ENCODE data around the gene MCF2L.
A peak's percentile ranks its signal among the peaks of the same experiment; 100 is the strongest.

The MCF2L gene

DNA sequence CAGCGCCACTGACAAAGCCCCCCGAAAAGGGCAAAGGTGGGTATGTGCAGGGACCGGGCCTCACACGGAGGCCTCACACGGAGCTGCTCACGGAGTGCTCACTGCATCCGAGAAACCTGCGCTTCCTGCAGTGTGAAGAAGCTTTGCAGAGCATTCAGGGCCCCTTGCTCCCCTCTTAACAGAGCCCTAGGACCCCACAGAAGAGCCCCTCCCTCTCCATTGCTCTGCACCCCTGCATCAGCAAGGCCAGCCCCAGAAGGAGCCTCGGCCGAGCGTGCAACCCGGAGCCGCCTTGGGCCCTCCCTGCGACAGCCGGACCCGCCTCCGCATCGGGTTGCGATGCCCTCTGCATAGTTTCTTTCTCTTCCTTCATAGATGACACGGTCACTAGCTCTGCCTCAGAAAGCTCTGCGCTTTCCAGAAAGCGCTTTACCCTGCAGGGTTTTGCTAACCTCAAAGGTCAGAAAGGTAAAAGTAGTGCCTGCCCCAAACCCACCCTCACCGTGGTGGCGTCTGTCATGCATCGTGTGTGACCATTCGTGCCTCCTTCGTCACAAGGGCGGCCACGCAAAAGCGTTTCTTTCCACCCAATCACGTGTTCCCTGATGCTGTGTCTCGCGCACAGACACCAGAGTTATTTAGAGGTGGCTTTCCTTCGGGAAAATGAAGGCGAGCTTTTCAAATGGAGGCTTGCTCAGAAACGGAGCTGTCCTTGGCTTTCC lies 120.8 kb downstream of the MCF2L start:
- Histone ChIP-seq H2BK5ac (ENCODE audit: low read length) (no peak overlapping the region), H3K14ac (ENCODE audit: low read length) (no peak overlapping the region), H3K4me2 (ENCODE audit: insufficient read depth, low read length, poor library complexity, severe bottlenecking) (no peak overlapping the region), H3K18ac (ENCODE audit: low read length) (no peak overlapping the region), H3K9ac (ENCODE audit: low read depth, low read length, poor library complexity) (no peak overlapping the region), H3K9me3 (replicated peaks in 1 of 2; ENCODE audit: control insufficient read depth in 2 of 2, insufficient read depth in 1 of 2, low read depth in 1 of 2, low read length in 2 of 2) (no peaks in the 10 kb centered on the region), H3K4me1 (ENCODE audit: control insufficient read depth in 2 of 2, insufficient read depth in 1 of 2, low read depth in 1 of 2, low read length in 2 of 2) (peaks cover 0 to 6% of the 10 kb centered on the region in 2 donors), H2AK5ac (ENCODE audit: low read depth, low read length) (no peak overlapping the region), H2AFZ (ENCODE audit: low read length) (no peak overlapping the region), H3K27me3 (ENCODE audit: control insufficient read depth in 3 of 3, insufficient read depth in 3 of 3, low read depth in 1 of 3, low read length in 3 of 3) (no peaks in the 10 kb centered on the region), H3K36me3 (replicated peaks in 1 of 2; ENCODE audit: control insufficient read depth in 2 of 2, insufficient read depth in 2 of 2, low read length in 2 of 2) (peaks cover 26 to 28% of the 10 kb centered on the region in 2 donors), H2BK120ac (ENCODE audit: low read depth, low read length) (no peak overlapping the region), H4K91ac (ENCODE audit: low read depth, low read length, poor library complexity) (no peak overlapping the region), H2BK12ac (ENCODE audit: low read length) (no peak overlapping the region), H3K4me3 (ENCODE audit: low read length in 2 of 2) (no peak overlapping the region), H3K27ac (replicated peaks; ENCODE audit: low read length) (no peak overlapping the region), H3K4ac (ENCODE audit: low read length) (no peak overlapping the region), H3K79me1 (ENCODE audit: low read depth, low read length) (no peaks in the 10 kb centered on the region), H4K8ac (ENCODE audit: low read depth, low read length) (no peak overlapping the region), H3K23ac (ENCODE audit: low read depth, low read length, poor library complexity) (no peak overlapping the region), H2BK15ac (ENCODE audit: low read length) (no peak overlapping the region)
- no peak for DNase-seq (ENCODE audit: low spot score)
- no CpG with 5 or more reads among the region's 36 CpGs for WGBS, 2 donors (ENCODE audit: extremely low coverage in 2 of 2, insufficient read length in 2 of 2, insufficient replicate concordance in 1 of 2)

DNA sequence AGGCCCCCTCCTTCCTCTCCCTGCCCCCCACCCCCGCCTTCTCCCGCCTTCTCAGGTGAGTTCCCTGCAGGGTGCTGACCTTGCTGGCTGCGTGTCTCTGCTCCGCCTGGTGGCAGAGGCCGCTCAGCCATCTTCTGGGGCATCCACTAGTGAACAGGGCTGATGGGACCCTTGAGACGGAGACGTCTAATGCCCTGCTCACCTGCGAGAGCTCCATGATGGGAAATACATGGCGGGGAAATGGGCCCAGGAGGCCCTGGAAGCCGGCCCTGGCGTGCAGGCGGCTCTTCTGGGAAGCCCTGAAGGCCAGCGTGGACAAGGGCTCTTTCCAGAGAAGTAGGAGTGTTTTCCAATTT lies 121.4 kb downstream of the MCF2L start:
- Histone ChIP-seq H3K4ac (ENCODE audit: low read length) (no peak overlapping the region), H4K8ac (ENCODE audit: low read depth, low read length) (no peak overlapping the region), H3K4me3 (ENCODE audit: low read length in 2 of 2) (no peak overlapping the region), H2BK15ac (ENCODE audit: low read length) (no peak overlapping the region), H3K27ac (replicated peaks; ENCODE audit: low read length) (no peak overlapping the region), H3K79me1 (ENCODE audit: low read depth, low read length) (no peaks in the 10 kb centered on the region), H3K9me3 (replicated peaks in 1 of 2; ENCODE audit: control insufficient read depth in 2 of 2, insufficient read depth in 1 of 2, low read depth in 1 of 2, low read length in 2 of 2) (no peaks in the 10 kb centered on the region), H3K4me2 (ENCODE audit: insufficient read depth, low read length, poor library complexity, severe bottlenecking) (no peak overlapping the region), H2AFZ (ENCODE audit: low read length) (no peak overlapping the region), H2BK120ac (ENCODE audit: low read depth, low read length) (no peak overlapping the region), H2AK5ac (ENCODE audit: low read depth, low read length) (no peak overlapping the region), H3K18ac (ENCODE audit: low read length) (no peak overlapping the region), H2BK5ac (ENCODE audit: low read length) (no peak overlapping the region), H3K14ac (ENCODE audit: low read length) (no peak overlapping the region), H3K4me1 (ENCODE audit: control insufficient read depth in 2 of 2, insufficient read depth in 1 of 2, low read depth in 1 of 2, low read length in 2 of 2) (peaks cover 0 to 6% of the 10 kb centered on the region in 2 donors), H4K91ac (ENCODE audit: low read depth, low read length, poor library complexity) (no peak overlapping the region), H3K27me3 (ENCODE audit: control insufficient read depth in 3 of 3, insufficient read depth in 3 of 3, low read depth in 1 of 3, low read length in 3 of 3) (no peaks in the 10 kb centered on the region), H2BK12ac (ENCODE audit: low read length) (no peak overlapping the region), H3K9ac (ENCODE audit: low read depth, low read length, poor library complexity) (no peak overlapping the region), H3K23ac (ENCODE audit: low read depth, low read length, poor library complexity) (no peak overlapping the region), H3K36me3 (replicated peaks in 1 of 2; ENCODE audit: control insufficient read depth in 2 of 2, insufficient read depth in 2 of 2, low read length in 2 of 2) (peaks cover 21 to 28% of the 10 kb centered on the region in 2 donors)
- no peak for DNase-seq (ENCODE audit: low spot score)
- whole genome bisulfite sequencing, 2 donors (ENCODE audit: extremely low coverage in 2 of 2, insufficient read length in 2 of 2, insufficient replicate concordance in 1 of 2) = no CpG with 5 or more reads among the region's 13 CpGs

DNA sequence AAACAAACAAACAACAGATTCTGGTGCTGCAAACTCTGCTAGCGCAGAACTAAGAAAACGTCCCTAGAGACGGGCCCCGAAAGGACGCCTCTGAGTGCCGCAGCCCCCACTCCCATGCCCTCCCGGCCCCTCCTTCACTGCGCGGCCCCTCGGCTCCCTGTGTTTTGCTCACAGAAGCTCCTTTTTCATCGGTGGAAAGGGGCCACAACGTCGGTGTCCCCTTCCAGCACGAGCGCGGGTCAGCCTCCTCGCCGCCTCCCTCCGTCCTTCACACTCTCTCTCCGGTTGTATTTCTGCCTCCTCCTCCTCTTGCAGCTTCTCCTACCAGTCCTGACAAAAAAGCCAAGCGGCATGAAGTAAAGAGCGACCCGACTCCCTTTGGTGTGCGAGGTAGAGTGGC lies 121.8 kb downstream of the MCF2L start:
- Histone ChIP-seq H2AK5ac (ENCODE audit: low read depth, low read length) (no peak overlapping the region), H3K79me1 (ENCODE audit: low read depth, low read length) (no peaks in the 10 kb centered on the region), H3K4me2 (ENCODE audit: insufficient read depth, low read length, poor library complexity, severe bottlenecking) (no peak overlapping the region), H4K91ac (ENCODE audit: low read depth, low read length, poor library complexity) (no peak overlapping the region), H2BK15ac (ENCODE audit: low read length) (no peak overlapping the region), H3K23ac (ENCODE audit: low read depth, low read length, poor library complexity) (no peak overlapping the region), H3K4ac (ENCODE audit: low read length) (no peak overlapping the region), H3K18ac (ENCODE audit: low read length) (no peak overlapping the region), H3K9me3 (replicated peaks in 1 of 2; ENCODE audit: control insufficient read depth in 2 of 2, insufficient read depth in 1 of 2, low read depth in 1 of 2, low read length in 2 of 2) (no peaks in the 10 kb centered on the region), H3K9ac (ENCODE audit: low read depth, low read length, poor library complexity) (no peak overlapping the region), H2AFZ (ENCODE audit: low read length) (no peak overlapping the region), H3K27ac (replicated peaks; ENCODE audit: low read length) (no peak overlapping the region), H3K27me3 (ENCODE audit: control insufficient read depth in 3 of 3, insufficient read depth in 3 of 3, low read depth in 1 of 3, low read length in 3 of 3) (no peaks in the 10 kb centered on the region), H3K4me3 (ENCODE audit: low read length in 2 of 2) (no peak overlapping the region), H3K14ac (ENCODE audit: low read length) (no peak overlapping the region), H2BK5ac (ENCODE audit: low read length) (peak overlapping the region; percentile 13), H3K4me1 (ENCODE audit: control insufficient read depth in 2 of 2, insufficient read depth in 1 of 2, low read depth in 1 of 2, low read length in 2 of 2) (peaks cover 0 to 6% of the 10 kb centered on the region in 2 donors), H4K8ac (ENCODE audit: low read depth, low read length) (no peak overlapping the region), H2BK120ac (ENCODE audit: low read depth, low read length) (no peak overlapping the region), H2BK12ac (ENCODE audit: low read length) (no peak overlapping the region), H3K36me3 (replicated peaks in 1 of 2; ENCODE audit: control insufficient read depth in 2 of 2, insufficient read depth in 2 of 2, low read length in 2 of 2) (peaks cover 21 to 28% of the 10 kb centered on the region in 2 donors)
- WGBS, 2 donors (ENCODE audit: extremely low coverage in 2 of 2, insufficient read length in 2 of 2, insufficient replicate concordance in 1 of 2) = no CpG with 5 or more reads among the region's 24 CpGs
- DNase-seq (ENCODE audit: low spot score) = no peak

- no CpG with 5 or more reads among the region's 30 CpGs for WGBS, 2 donors (ENCODE audit: extremely low coverage in 2 of 2, insufficient read length in 2 of 2, insufficient replicate concordance in 1 of 2)
Observed at GRCh38 chr13:113091211-113091771, 122.3 kb downstream of the MCF2L start.

More at GRCh38 chr13:113091211-113091771, 122.3 kb downstream of the MCF2L start:
- no peak overlapping the region for H2BK120ac ChIP-seq (ENCODE audit: low read depth, low read length)
- no peak for DNase-seq (ENCODE audit: low spot score)
- H3K79me1 ChIP-seq (ENCODE audit: low read depth, low read length) = no peaks in the 10 kb centered on the region
- no peak overlapping the region for H3K4ac ChIP-seq (ENCODE audit: low read length)
- H4K91ac ChIP-seq (ENCODE audit: low read depth, low read length, poor library complexity) = no peak overlapping the region
- peak overlapping the region; percentile 13 for H2BK5ac ChIP-seq (ENCODE audit: low read length)
- H3K27me3 ChIP-seq (ENCODE audit: control insufficient read depth in 3 of 3, insufficient read depth in 3 of 3, low read depth in 1 of 3, low read length in 3 of 3) = no peaks in the 10 kb centered on the region
- no peak overlapping the region for H3K4me2 ChIP-seq (ENCODE audit: insufficient read depth, low read length, poor library complexity, severe bottlenecking)
- no peak overlapping the region for H2BK15ac ChIP-seq (ENCODE audit: low read length)
- no peak overlapping the region for H2AFZ ChIP-seq (ENCODE audit: low read length)
- no peak overlapping the region for H2AK5ac ChIP-seq (ENCODE audit: low read depth, low read length)
- no peaks in the 10 kb centered on the region for H3K9me3 ChIP-seq (replicated peaks in 1 of 2; ENCODE audit: control insufficient read depth in 2 of 2, insufficient read depth in 1 of 2, low read depth in 1 of 2, low read length in 2 of 2)
- H3K14ac ChIP-seq (ENCODE audit: low read length) = no peak overlapping the region
- H3K4me3 ChIP-seq (ENCODE audit: low read length in 2 of 2) = no peak overlapping the region
- H3K9ac ChIP-seq (ENCODE audit: low read depth, low read length, poor library complexity) = no peak overlapping the region
- H3K36me3 ChIP-seq (replicated peaks in 1 of 2; ENCODE audit: control insufficient read depth in 2 of 2, insufficient read depth in 2 of 2, low read length in 2 of 2) = peaks cover 21 to 28% of the 10 kb centered on the region in 2 donors
- no peak overlapping the region for H3K23ac ChIP-seq (ENCODE audit: low read depth, low read length, poor library complexity)
- H2BK12ac ChIP-seq (ENCODE audit: low read length) = no peak overlapping the region
- H3K27ac ChIP-seq (replicated peaks; ENCODE audit: low read length) = no peak overlapping the region
- peaks cover 0 to 6% of the 10 kb centered on the region in 2 donors for H3K4me1 ChIP-seq (ENCODE audit: control insufficient read depth in 2 of 2, insufficient read depth in 1 of 2, low read depth in 1 of 2, low read length in 2 of 2)
- no peak overlapping the region for H3K18ac ChIP-seq (ENCODE audit: low read length)
- no peak overlapping the region for H4K8ac ChIP-seq (ENCODE audit: low read depth, low read length)

Measured in neuronal stem cell (in vitro differentiated cells).